Type B pancreatic cell (in vitro differentiated cells): ENCODE results near the gene TCHP. TPM values are rescaled to one million over a fixed set of nuclear protein-coding genes. Genes with fewer than 3 reads are reported as not detected.

Experiments
- DNase-seq: peaks from one replicate; pipeline ENCODE4 v3.0.0; 2021; ENCODE audit warnings: mixed read lengths; ENCODE audit not compliant: unreplicated experiment; ENCODE audit errors: extremely low spot score
- H3K27ac Mint-ChIP-seq: 2 replicates; pipeline ENCODE4 v1.8.0; 2021; ENCODE audit warnings: mild to moderate bottlenecking, mixed read lengths
- H3K27me3 Mint-ChIP-seq: 2 replicates; pipeline ENCODE4 v1.8.0; 2021; ENCODE audit warnings: mixed read lengths
- H3K36me3 Mint-ChIP-seq: 2 replicates; pipeline ENCODE4 v1.8.0; 2021; ENCODE audit warnings: mixed read lengths
- H3K4me1 Mint-ChIP-seq: one replicate; pipeline ENCODE4 v1.8.0; 2021; ENCODE audit warnings: mixed read lengths; ENCODE audit not compliant: unreplicated experiment
- H3K4me3 Mint-ChIP-seq: 2 replicates; pipeline ENCODE4 v1.8.0; 2021; ENCODE audit warnings: mild to moderate bottlenecking, mixed read lengths
- H3K9me3 Mint-ChIP-seq: 2 replicates; pipeline ENCODE4 v1.8.0; 2021; ENCODE audit warnings: mixed read lengths
- CTCF ChIP-seq: fragments of 200-600 bp; sonication (generic); conservative IDR thresholded peaks from 2 replicates; pipeline ENCODE4 v1.5.0; 2021; ENCODE audit warnings: antibody characterized with exemption, mild to moderate bottlenecking
- total RNA-seq: library from RNA; stranded (reverse); gene quantifications from 2 replicates; pipeline ENCODE4 v1.2.1, GENCODE V29; 2021; ENCODE audit warnings: low replicate concordance

TCHP gene
- total RNA-seq, 1 donor from 2014 or later = 21.6 TPM

- H3K4me3 Mint-ChIP-seq = no peak overlapping the region
- TF ChIP-seq CTCF = no peak
- peaks cover 31% of the 10 kb centered on the region for H3K36me3 Mint-ChIP-seq
- no peak overlapping the region for H3K27ac Mint-ChIP-seq
- H3K9me3 Mint-ChIP-seq = no peaks in the 10 kb centered on the region
- H3K27me3 Mint-ChIP-seq = no peaks in the 10 kb centered on the region
- no peaks in the 10 kb centered on the region for H3K4me1 Mint-ChIP-seq
- DNase-seq = no peak
Observed at GRCh38 chr12:109961201-109961600, 61.1 kb downstream of the TCHP start.

- no peak for DNase-seq
- no peaks in the 10 kb centered on the region for H3K27me3 Mint-ChIP-seq
- no peak for TF ChIP-seq CTCF
- H3K36me3 Mint-ChIP-seq = peaks cover 31% of the 10 kb centered on the region
- H3K4me1 Mint-ChIP-seq = no peaks in the 10 kb centered on the region
- no peak overlapping the region for H3K4me3 Mint-ChIP-seq
- no peak overlapping the region for H3K27ac Mint-ChIP-seq
- H3K9me3 Mint-ChIP-seq = no peaks in the 10 kb centered on the region
Observed at GRCh38 chr12:109961612-109962011, 61.5 kb downstream of the TCHP start.

GRCh38 chr12:109962398-109962797 is 62.3 kb downstream of the TCHP start:
- H3K9me3 Mint-ChIP-seq = no peaks in the 10 kb centered on the region
- peaks cover 27% of the 10 kb centered on the region for H3K36me3 Mint-ChIP-seq
- no peak for DNase-seq
- no peak overlapping the region for H3K27ac Mint-ChIP-seq
- no peak overlapping the region for H3K4me3 Mint-ChIP-seq
- TF ChIP-seq CTCF = no peak
- no peaks in the 10 kb centered on the region for H3K4me1 Mint-ChIP-seq
- no peaks in the 10 kb centered on the region for H3K27me3 Mint-ChIP-seq

GRCh38 chr12:109963330-109963729 is 63.3 kb downstream of the TCHP start:
- peaks cover 31% of the 10 kb centered on the region for H3K36me3 Mint-ChIP-seq
- no peaks in the 10 kb centered on the region for H3K27me3 Mint-ChIP-seq

GRCh38 chr12:109963743-109964429 is 63.8 kb downstream of the TCHP start:
- no peaks in the 10 kb centered on the region for H3K4me1 Mint-ChIP-seq
- no peak overlapping the region for H3K27ac Mint-ChIP-seq
- no peaks in the 10 kb centered on the region for H3K27me3 Mint-ChIP-seq
- H3K9me3 Mint-ChIP-seq = no peaks in the 10 kb centered on the region
- no peak overlapping the region for H3K4me3 Mint-ChIP-seq
- DNase-seq = no peak
- no peak for TF ChIP-seq CTCF
- peaks cover 27% of the 10 kb centered on the region for H3K36me3 Mint-ChIP-seq

More at GRCh38 chr12:109963330-109963729, 63.3 kb downstream of the TCHP start:
- no peak for TF ChIP-seq CTCF
- H3K4me3 Mint-ChIP-seq = no peak overlapping the region
- DNase-seq = no peak
- H3K27ac Mint-ChIP-seq = no peak overlapping the region
- no peaks in the 10 kb centered on the region for H3K9me3 Mint-ChIP-seq
- no peaks in the 10 kb centered on the region for H3K4me1 Mint-ChIP-seq
